WTC11 (cell line): Measurements from ENCODE around the gene ZNF768. TPM values are rescaled to one million over a fixed set of nuclear protein-coding genes. Genes with fewer than 3 reads are reported as not detected.
A peak's percentile ranks its signal among the peaks of the same experiment; 100 is the strongest.

Source experiments
- ATAC-seq: fragments of 200-7000 bp; cut with Tn5 transposase; 2 replicates; pipeline ENCODE4 v1.10.0; 2021; ENCODE audit warnings: mild to moderate bottlenecking, moderate library complexity
- CTCF ChIA-PET: fragments of 300-600 bp; sonication (Branson Sonifier 250); formaldehyde crosslinking; loops from one replicate; lab custom pipeline; 2021; ENCODE audit warnings: antibody characterized with exemption; lab: Charles Lee
- POLR2A ChIA-PET: fragments of 350-600 bp; sonication (Branson Sonifier 250); formaldehyde crosslinking; loops from one replicate; lab custom pipeline; 2021; ENCODE audit warnings: antibody characterized with exemption; lab: Charles Lee
- DNase-seq: peaks from one replicate; pipeline ENCODE4 v3.0.0; 2021; ENCODE audit warnings: low spot score
- H3K27ac Mint-ChIP-seq: 2 replicates; pipeline ENCODE4 v1.8.0; 2021; ENCODE audit warnings: mixed read lengths
- H3K27me3 Mint-ChIP-seq: 2 replicates; pipeline ENCODE4 v1.8.0; 2021; ENCODE audit warnings: low read depth, mild to moderate bottlenecking, moderate library complexity, mixed read lengths
- H3K36me3 Mint-ChIP-seq: 2 replicates; pipeline ENCODE4 v1.8.0; 2021; ENCODE audit warnings: mixed read lengths
- H3K4me1 Mint-ChIP-seq: 2 replicates; pipeline ENCODE4 v1.8.0; 2022; ENCODE audit warnings: mixed read lengths
- H3K4me3 Mint-ChIP-seq: 2 replicates; pipeline ENCODE4 v1.8.0; 2021; ENCODE audit warnings: mild to moderate bottlenecking, moderate library complexity, mixed read lengths
- H3K9me3 Mint-ChIP-seq: 2 replicates; pipeline ENCODE4 v1.8.0; 2021; ENCODE audit warnings: mixed read lengths
- ELF4 ChIP-seq: sonication (generic); formaldehyde crosslinking; IDR thresholded peaks from 2 replicates; pipeline ENCODE4 v1.8.1; 2022; ENCODE audit warnings: low read depth, mild to moderate bottlenecking, moderate library complexity, missing genetic modification reagents
- SOX15 ChIP-seq: fragments of 250-450 bp; sonication (Bioruptor Pico); IDR thresholded peaks from 2 replicates; pipeline ENCODE4 v1.9.0; 2021; ENCODE audit warnings: mild to moderate bottlenecking
- TEAD4 ChIP-seq: sonication (generic); formaldehyde crosslinking; IDR thresholded peaks from 2 replicates; pipeline ENCODE4 v1.8.0; 2022; ENCODE audit warnings: mild to moderate bottlenecking, missing genetic modification reagents
- total RNA-seq: library from RNA; stranded (reverse); gene quantifications from 3 replicates; pipeline ENCODE4 v1.2.3, GENCODE V29; 2021
- TF ChIP-seq, protein P1 (sequence below): sonication (generic); formaldehyde crosslinking; IDR thresholded peaks from 2 replicates; pipeline ENCODE4 v1.8.0; 2023; ENCODE audit warnings: missing genetic modification reagents, mild to moderate bottlenecking, borderline replicate concordance
- TF ChIP-seq, protein P2 (sequence below): sonication (generic); formaldehyde crosslinking; IDR thresholded peaks from 2 replicates; pipeline ENCODE4 v1.8.0; 2022; ENCODE audit warnings: missing genetic modification reagents
- TF ChIP-seq, protein P3 (sequence below): fragments of 250-450 bp; sonication (Bioruptor Pico); IDR thresholded peaks from 2 replicates; pipeline ENCODE4 v1.8.0; 2021; ENCODE audit warnings: mild to moderate bottlenecking
- TF ChIP-seq, protein P4 (sequence below): fragments of 250-450 bp; sonication (Bioruptor Pico); conservative IDR thresholded peaks from 2 replicates; pipeline ENCODE4 v1.9.0; 2021; ENCODE audit warnings: mild to moderate bottlenecking
- TF ChIP-seq, protein P5 (sequence below): sonication (generic); formaldehyde crosslinking; conservative IDR thresholded peaks from 2 replicates; pipeline ENCODE4 v1.8.1; 2023; ENCODE audit warnings: mild to moderate bottlenecking, low read depth, missing genetic modification reagents, moderate library complexity

The ZNF768 gene
- total RNA-seq, 1 experiment from 2014 or later, result 35.9 TPM

DNA sequence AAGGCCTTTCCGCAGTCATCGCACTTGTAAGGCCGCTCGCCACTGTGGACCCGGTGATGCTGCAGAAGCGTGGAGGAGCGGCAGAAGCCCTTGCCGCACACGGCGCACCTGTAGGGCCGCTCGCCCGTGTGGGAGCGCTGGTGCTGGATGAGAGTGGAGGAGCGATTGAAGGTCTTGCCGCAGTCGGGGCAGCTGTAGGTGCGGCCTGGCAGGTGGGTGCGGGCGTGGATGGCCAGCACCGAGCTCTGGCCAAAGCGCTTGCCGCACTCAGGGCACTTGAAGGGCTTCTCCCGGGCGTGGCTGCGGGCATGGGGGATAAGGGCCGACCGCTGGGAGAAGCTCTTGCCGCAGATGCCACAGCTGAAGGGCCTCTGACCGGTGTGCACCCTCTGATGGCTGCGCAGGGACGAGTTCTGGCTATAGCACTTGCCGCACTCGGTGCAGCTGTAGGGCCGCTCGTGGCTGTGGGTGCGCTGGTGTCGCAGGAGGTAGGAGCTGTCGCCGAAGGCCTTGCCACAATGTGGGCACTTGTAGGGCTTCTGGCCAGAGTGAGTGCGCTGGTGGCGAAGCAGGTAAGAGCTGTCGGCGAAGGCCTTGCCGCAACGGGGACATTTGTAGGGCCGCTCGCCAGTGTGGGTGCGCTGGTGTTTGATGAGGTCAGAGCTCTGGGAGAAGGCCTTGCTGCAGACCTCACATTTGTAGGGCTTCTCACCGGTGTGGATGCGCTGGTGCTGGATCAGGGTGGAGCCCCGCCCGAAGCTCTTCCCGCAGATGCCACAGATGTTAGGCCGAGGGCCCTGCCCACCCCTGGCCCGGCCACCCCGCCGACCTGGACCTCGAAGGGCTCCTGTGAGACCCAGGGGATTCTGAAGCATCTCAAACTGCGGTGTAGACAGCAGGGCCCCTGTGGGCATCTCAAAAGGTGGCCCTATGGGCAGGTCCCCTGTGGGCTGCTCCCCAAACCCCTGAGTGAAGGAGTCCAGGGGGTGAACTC is 1.5 kb downstream of the ZNF768 start:
- ATAC-seq (no peak), DNase-seq (no peak)
- no peaks in the 10 kb centered on the region for H3K9me3 Mint-ChIP-seq
- peak overlapping the region; percentile 16; the same call in 1 of the 2 replicates for H3K4me3 Mint-ChIP-seq
- H3K4me1 Mint-ChIP-seq, result peaks cover 16% of the 10 kb centered on the region
- H3K27ac Mint-ChIP-seq, result no peak overlapping the region
- TF ChIP-seq, protein P1, sequence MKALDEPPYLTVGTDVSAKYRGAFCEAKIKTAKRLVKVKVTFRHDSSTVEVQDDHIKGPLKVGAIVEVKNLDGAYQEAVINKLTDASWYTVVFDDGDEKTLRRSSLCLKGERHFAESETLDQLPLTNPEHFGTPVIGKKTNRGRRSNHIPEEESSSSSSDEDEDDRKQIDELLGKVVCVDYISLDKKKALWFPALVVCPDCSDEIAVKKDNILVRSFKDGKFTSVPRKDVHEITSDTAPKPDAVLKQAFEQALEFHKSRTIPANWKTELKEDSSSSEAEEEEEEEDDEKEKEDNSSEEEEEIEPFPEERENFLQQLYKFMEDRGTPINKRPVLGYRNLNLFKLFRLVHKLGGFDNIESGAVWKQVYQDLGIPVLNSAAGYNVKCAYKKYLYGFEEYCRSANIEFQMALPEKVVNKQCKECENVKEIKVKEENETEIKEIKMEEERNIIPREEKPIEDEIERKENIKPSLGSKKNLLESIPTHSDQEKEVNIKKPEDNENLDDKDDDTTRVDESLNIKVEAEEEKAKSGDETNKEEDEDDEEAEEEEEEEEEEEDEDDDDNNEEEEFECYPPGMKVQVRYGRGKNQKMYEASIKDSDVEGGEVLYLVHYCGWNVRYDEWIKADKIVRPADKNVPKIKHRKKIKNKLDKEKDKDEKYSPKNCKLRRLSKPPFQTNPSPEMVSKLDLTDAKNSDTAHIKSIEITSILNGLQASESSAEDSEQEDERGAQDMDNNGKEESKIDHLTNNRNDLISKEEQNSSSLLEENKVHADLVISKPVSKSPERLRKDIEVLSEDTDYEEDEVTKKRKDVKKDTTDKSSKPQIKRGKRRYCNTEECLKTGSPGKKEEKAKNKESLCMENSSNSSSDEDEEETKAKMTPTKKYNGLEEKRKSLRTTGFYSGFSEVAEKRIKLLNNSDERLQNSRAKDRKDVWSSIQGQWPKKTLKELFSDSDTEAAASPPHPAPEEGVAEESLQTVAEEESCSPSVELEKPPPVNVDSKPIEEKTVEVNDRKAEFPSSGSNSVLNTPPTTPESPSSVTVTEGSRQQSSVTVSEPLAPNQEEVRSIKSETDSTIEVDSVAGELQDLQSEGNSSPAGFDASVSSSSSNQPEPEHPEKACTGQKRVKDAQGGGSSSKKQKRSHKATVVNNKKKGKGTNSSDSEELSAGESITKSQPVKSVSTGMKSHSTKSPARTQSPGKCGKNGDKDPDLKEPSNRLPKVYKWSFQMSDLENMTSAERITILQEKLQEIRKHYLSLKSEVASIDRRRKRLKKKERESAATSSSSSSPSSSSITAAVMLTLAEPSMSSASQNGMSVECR (CRISPR knock-in tag), result 0 out of 2 replicates have a peak, but pooled peaks have one; percentile 51
- TF ChIP-seq, protein P2, sequence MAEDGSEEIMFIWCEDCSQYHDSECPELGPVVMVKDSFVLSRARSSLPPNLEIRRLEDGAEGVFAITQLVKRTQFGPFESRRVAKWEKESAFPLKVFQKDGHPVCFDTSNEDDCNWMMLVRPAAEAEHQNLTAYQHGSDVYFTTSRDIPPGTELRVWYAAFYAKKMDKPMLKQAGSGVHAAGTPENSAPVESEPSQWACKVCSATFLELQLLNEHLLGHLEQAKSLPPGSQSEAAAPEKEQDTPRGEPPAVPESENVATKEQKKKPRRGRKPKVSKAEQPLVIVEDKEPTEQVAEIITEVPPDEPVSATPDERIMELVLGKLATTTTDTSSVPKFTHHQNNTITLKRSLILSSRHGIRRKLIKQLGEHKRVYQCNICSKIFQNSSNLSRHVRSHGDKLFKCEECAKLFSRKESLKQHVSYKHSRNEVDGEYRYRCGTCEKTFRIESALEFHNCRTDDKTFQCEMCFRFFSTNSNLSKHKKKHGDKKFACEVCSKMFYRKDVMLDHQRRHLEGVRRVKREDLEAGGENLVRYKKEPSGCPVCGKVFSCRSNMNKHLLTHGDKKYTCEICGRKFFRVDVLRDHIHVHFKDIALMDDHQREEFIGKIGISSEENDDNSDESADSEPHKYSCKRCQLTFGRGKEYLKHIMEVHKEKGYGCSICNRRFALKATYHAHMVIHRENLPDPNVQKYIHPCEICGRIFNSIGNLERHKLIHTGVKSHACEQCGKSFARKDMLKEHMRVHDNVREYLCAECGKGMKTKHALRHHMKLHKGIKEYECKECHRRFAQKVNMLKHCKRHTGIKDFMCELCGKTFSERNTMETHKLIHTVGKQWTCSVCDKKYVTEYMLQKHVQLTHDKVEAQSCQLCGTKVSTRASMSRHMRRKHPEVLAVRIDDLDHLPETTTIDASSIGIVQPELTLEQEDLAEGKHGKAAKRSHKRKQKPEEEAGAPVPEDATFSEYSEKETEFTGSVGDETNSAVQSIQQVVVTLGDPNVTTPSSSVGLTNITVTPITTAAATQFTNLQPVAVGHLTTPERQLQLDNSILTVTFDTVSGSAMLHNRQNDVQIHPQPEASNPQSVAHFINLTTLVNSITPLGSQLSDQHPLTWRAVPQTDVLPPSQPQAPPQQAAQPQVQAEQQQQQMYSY, result no peak
- TF ChIP-seq, all 79 proteins: peak for 1
- POLR2A ChIA-PET, result interaction anchor here (1.0 kb wide), 1 partner anchor 47 kb away, joined by 3 read pairs; the partner anchor contains the start of gene ZNF688
- Mint-ChIP-seq H3K36me3 (0 out of 2 replicates have a peak, but pooled peaks cover 4% of the 10 kb centered on the region), H3K27me3 (no peaks in the 10 kb centered on the region)
- CTCF ChIA-PET, result interaction anchor here (1.0 to 2.2 kb wide), 3 partner anchors 11 to 95 kb away, joined by 3 to 12 read pairs (median 6); partner anchors contain the start of gene DCTPP1

DNA sequence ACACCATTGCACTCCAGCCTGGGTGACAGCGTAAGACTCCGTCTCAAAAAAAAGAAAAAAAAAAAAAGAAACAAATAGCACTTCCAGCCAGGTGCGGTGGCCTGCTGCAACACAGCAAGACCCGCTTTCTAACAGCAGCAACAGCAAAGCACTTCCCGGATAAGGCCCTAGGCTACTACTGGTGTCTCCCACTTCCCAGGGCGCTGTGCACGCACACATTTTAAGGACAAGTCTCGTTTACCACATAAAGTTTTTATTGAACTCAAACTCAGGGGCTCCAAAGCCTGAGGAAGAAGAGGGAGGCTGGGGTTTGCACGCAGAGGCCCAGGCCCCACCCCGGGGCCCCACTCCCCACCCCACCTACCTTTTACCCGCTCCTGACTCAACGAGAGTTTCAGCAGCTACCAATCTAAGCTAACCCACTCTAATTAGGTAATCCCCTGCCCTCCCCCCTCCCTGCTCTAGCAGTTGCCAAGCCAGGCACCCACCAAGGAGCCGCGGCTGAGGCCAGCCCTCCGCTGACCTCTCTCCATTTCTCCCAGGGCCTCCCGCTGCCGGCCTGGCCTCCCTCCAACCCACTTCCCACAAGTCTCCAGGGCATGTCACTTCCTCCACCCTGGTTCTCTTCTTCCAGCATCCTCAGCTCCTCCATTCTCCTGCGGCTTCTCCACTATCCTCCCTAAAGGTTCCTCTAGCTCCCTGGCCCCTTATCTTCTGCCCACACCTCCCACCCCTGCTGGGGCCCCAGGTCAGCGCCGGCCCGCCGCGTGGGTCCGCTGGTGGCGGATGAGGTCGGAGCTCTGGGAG is 2.4 kb downstream of the ZNF768 start:
- ChIA-PET POLR2A (interaction anchor here (1.0 kb wide), 1 partner anchor 48 kb away, joined by 3 read pairs; the partner anchor contains the start of gene ZNF688), CTCF (interaction anchor here (1.0 to 2.2 kb wide), 3 partner anchors 12 to 94 kb away, joined by 3 to 12 read pairs (median 6); partner anchors contain the start of gene DCTPP1)
- H3K36me3 Mint-ChIP-seq, result 0 out of 2 replicates have a peak, but pooled peaks cover 4% of the 10 kb centered on the region
- TF ChIP-seq SOX15, result no peak
- TF ChIP-seq ELF4, result no peak
- TF ChIP-seq, protein P3, sequence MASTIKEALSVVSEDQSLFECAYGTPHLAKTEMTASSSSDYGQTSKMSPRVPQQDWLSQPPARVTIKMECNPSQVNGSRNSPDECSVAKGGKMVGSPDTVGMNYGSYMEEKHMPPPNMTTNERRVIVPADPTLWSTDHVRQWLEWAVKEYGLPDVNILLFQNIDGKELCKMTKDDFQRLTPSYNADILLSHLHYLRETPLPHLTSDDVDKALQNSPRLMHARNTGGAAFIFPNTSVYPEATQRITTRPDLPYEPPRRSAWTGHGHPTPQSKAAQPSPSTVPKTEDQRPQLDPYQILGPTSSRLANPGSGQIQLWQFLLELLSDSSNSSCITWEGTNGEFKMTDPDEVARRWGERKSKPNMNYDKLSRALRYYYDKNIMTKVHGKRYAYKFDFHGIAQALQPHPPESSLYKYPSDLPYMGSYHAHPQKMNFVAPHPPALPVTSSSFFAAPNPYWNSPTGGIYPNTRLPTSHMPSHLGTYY (CRISPR knock-in tag), result no peak
- TF ChIP-seq, protein P4, sequence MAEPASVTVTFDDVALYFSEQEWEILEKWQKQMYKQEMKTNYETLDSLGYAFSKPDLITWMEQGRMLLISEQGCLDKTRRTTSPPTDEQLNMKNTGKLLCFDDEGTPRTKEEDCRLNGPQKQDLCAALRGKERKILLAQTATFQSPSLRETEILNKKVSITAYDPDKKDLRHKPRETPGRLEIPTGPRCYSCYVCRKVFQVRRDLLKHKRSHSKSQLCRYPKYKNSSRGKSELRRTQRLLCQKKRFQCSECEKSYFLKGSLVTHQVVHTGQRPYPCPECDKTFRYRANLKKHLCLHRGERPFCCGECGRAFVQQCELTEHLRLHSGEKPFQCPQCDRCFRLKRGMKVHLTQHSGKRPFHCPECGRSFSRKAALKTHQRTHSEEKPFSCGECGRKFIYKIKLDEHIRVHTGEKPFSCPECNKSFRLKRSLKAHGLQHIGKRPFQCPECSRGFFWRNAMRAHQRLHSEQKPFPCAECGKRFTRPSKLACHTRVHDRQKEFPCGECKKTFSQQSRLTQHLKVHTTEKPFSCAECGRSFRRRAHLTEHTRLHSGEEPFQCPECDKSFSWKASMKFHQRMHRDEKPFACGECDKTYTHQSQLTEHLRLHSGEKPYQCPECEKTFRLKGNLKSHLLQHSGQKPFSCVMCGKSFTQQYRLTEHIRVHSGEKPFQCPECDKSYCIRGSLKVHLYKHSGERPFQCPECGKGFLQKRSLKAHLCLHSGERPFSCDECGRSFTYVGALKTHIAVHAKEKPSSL, result no peak
- TF ChIP-seq, protein P2, result no peak
- TF ChIP-seq TEAD4 (CRISPR knock-in tag), result no peak
- TF ChIP-seq, protein P5, sequence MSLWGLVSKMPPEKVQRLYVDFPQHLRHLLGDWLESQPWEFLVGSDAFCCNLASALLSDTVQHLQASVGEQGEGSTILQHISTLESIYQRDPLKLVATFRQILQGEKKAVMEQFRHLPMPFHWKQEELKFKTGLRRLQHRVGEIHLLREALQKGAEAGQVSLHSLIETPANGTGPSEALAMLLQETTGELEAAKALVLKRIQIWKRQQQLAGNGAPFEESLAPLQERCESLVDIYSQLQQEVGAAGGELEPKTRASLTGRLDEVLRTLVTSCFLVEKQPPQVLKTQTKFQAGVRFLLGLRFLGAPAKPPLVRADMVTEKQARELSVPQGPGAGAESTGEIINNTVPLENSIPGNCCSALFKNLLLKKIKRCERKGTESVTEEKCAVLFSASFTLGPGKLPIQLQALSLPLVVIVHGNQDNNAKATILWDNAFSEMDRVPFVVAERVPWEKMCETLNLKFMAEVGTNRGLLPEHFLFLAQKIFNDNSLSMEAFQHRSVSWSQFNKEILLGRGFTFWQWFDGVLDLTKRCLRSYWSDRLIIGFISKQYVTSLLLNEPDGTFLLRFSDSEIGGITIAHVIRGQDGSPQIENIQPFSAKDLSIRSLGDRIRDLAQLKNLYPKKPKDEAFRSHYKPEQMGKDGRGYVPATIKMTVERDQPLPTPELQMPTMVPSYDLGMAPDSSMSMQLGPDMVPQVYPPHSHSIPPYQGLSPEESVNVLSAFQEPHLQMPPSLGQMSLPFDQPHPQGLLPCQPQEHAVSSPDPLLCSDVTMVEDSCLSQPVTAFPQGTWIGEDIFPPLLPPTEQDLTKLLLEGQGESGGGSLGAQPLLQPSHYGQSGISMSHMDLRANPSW (CRISPR knock-in tag), result no peak
- DNase-seq, result no peak
- H3K9me3 Mint-ChIP-seq, result no peaks in the 10 kb centered on the region
- no peak overlapping the region for H3K27ac Mint-ChIP-seq
- peaks cover 3% of the 10 kb centered on the region for H3K27me3 Mint-ChIP-seq
- H3K4me1 Mint-ChIP-seq, result peaks cover 16% of the 10 kb centered on the region
- ATAC-seq, result no peak
- no peak overlapping the region for H3K4me3 Mint-ChIP-seq
